K562 (cell line): ENCODE data around the gene IFTAP. TPM values are rescaled to one million over a fixed set of nuclear protein-coding genes. Genes with fewer than 3 reads are reported as not detected.

Source experiments
- ASH1L ChIP-seq: fragments of 450-650 bp; IDR thresholded peaks from 2 replicates; pipeline ENCODE4 v1.6.1; 2018; ENCODE audit warnings: borderline replicate concordance, mild to moderate bottlenecking, low read depth; ENCODE audit not compliant: partially characterized antibody
- ATF7 ChIP-seq: fragments of 450-650 bp; IDR thresholded peaks from 2 replicates; pipeline ENCODE4 v1.7.1; 2014; ENCODE audit warnings: mild to moderate bottlenecking, moderate library complexity
- BACH1 ChIP-seq: fragments of 200-800 bp; sonication (Bioruptor generic); IDR thresholded peaks from 2 replicates; pipeline ENCODE4 v1.6.1; 2016; ENCODE audit warnings: missing genetic modification characterization, missing compliant biosample characterization
- CREB3L1 ChIP-seq: fragments of 450-650 bp; IDR thresholded peaks from 2 replicates; pipeline ENCODE4 v1.6.1; 2014; ENCODE audit warnings: low read depth, mild to moderate bottlenecking, moderate library complexity, borderline replicate concordance
- CREBBP ChIP-seq: IDR thresholded peaks from one replicate; pipeline ENCODE4 v1.6.1; 2012; ENCODE audit warnings: low read depth, mild to moderate bottlenecking, control low read depth, inconsistent platforms, low read length
- CXXC5 ChIP-seq: fragments of 250-450 bp; sonication (Bioruptor Pico); IDR thresholded peaks from 2 replicates; pipeline ENCODE4 v1.8.0; 2022; ENCODE audit warnings: inconsistent platforms, mild to moderate bottlenecking, moderate library complexity
- DACH1 ChIP-seq: fragments of 450-650 bp; IDR thresholded peaks from 2 replicates; pipeline ENCODE4 v1.6.1; 2018; ENCODE audit not compliant: partially characterized antibody
- FOSL1 ChIP-seq: fragments of 200-800 bp; sonication (Bioruptor generic); conservative IDR thresholded peaks from 2 replicates; pipeline ENCODE4 v1.6.1; 2016; ENCODE audit warnings: missing genetic modification characterization, missing compliant biosample characterization
- GTF2F1 ChIP-seq: IDR thresholded peaks from 2 replicates; pipeline ENCODE4 v1.6.1; 2011; ENCODE audit warnings: low read depth, low read length, improper control_type of control experiment
- HCFC1 ChIP-seq: IDR thresholded peaks from 2 replicates; pipeline ENCODE4 v1.6.1; 2012; ENCODE audit warnings: low read depth, low read length, improper control_type of control experiment
- JUN ChIP-seq, 2 experiments: sonication (generic) in 1 of 2; formaldehyde crosslinking in 1 of 2; IDR thresholded peaks; 2 replicates each; pipeline versions ENCODE4 v1.6.1 to v1.8.0; 2012 to 2022; ENCODE audit warnings: borderline replicate concordance in 2 of 2, mild to moderate bottlenecking in 2 of 2, improper control_type of control experiment in 1 of 2, low read depth in 1 of 2, low read length in 1 of 2, missing genetic modification reagents in 1 of 2
- JUND ChIP-seq, 2 experiments: IDR thresholded peaks; 2 replicates in 1 of 2; 3 replicates in 1 of 2; pipeline ENCODE4 v1.6.1; 2011; ENCODE audit warnings: borderline replicate concordance in 2 of 2, low read depth in 2 of 2, low read length in 2 of 2, improper control_type of control experiment in 1 of 2, missing biosample characterization in 1 of 2, missing genetic modification characterization in 1 of 2, missing genetic modification reagents in 1 of 2
- MECOM ChIP-seq: fragments of 250-450 bp; sonication (Bioruptor Pico); IDR thresholded peaks from 2 replicates; pipeline ENCODE4 v1.8.0; 2022; ENCODE audit warnings: inconsistent platforms
- NFE2 ChIP-seq: IDR thresholded peaks from 2 replicates; pipeline ENCODE4 v1.6.1; 2014; ENCODE audit warnings: antibody characterized with exemption, low read depth
- NR1H2 ChIP-seq: sonication (generic); formaldehyde crosslinking; IDR thresholded peaks from 2 replicates; pipeline ENCODE4 v1.4.0; 2020; ENCODE audit warnings: mild to moderate bottlenecking, missing genetic modification reagents
- RFX1 ChIP-seq: fragments of 450-650 bp; IDR thresholded peaks from 2 replicates; pipeline ENCODE4 v1.6.1; 2016; ENCODE audit warnings: mild to moderate bottlenecking, moderate library complexity
- TAF7 ChIP-seq: fragments of 450-650 bp; IDR thresholded peaks from 2 replicates; pipeline ENCODE4 v1.6.1; 2016; ENCODE audit warnings: missing genetic modification characterization, missing compliant biosample characterization
- ZNF239 ChIP-seq: fragments of 250-450 bp; sonication (Bioruptor Pico); IDR thresholded peaks from 2 replicates; pipeline ENCODE4 v1.4.0; 2020; ENCODE audit warnings: mild to moderate bottlenecking
- ZZZ3 ChIP-seq: fragments of 450-650 bp; IDR thresholded peaks from 2 replicates; pipeline ENCODE4 v1.6.1; 2016; ENCODE audit warnings: antibody characterized with exemption, mild to moderate bottlenecking, moderate library complexity
- polyA plus RNA-seq, 8 experiments: library from polyadenylated mRNA; depleted of rRNA in 4 of 8; stranded (reverse) in 5 of 8; unstranded in 3 of 8; fragments of >200 nt; fragmentation: Nextera tagmentation in 2 of 8; fragmentation: Illumina TruSeq in 1 of 8; extraction: Ambion mirVana in 2 of 8; extraction: Trizol in 1 of 8; gene quantifications; 2 replicates each; pipeline versions ENCODE4 v1.2.1 to v1.2.3, GENCODE V29; 2011 to 2014; ENCODE audit warnings: inconsistent platforms in 1 of 8, missing spikeins in 1 of 8
- total RNA-seq, 7 experiments: library from RNA; depleted of rRNA in 6 of 7; stranded (reverse); fragments of >200 nt in 6 of 7; fragmentation: Illumina TruSeq in 2 of 7; extraction: Trizol in 2 of 7; gene quantifications; 2 replicates each; pipeline versions ENCODE4 v1.2.1 to v1.2.3, GENCODE V29; 2011 to 2021; ENCODE audit warnings: low replicate concordance in 1 of 7
- TF ChIP-seq, protein P1 (sequence below): sonication (generic); formaldehyde crosslinking; IDR thresholded peaks from 2 replicates; pipeline ENCODE4 v1.8.0; 2022; ENCODE audit warnings: missing genetic modification reagents, mild to moderate bottlenecking, borderline replicate concordance
- TF ChIP-seq, protein P2 (sequence below), 3 experiments: fragments of 200-800 bp in 1 of 3; fragments of 250-450 bp in 1 of 3; fragments of 450-650 bp in 1 of 3; sonication (Bioruptor Pico) in 1 of 3; sonication (Bioruptor generic) in 1 of 3; formaldehyde crosslinking in 1 of 3; IDR thresholded peaks; 2 replicates each; pipeline versions ENCODE4 v1.6.1 to v1.8.0; 2016 to 2022; ENCODE audit warnings: mild to moderate bottlenecking in 2 of 3, missing genetic modification characterization in 2 of 3, missing compliant biosample characterization in 1 of 3, moderate library complexity in 1 of 3

The IFTAP gene
- total and polyA plus RNA-seq, 9 of the 15 experiments (the other 6 are each of a cell fraction or from before 2014, with no cell fraction given) = 9.2 to 30.0 (median 17.0) TPM

- peak; percentile 85 for TF ChIP-seq CREB3L1
- TF ChIP-seq, protein P1, sequence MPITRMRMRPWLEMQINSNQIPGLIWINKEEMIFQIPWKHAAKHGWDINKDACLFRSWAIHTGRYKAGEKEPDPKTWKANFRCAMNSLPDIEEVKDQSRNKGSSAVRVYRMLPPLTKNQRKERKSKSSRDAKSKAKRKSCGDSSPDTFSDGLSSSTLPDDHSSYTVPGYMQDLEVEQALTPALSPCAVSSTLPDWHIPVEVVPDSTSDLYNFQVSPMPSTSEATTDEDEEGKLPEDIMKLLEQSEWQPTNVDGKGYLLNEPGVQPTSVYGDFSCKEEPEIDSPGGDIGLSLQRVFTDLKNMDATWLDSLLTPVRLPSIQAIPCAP (CRISPR knock-in tag) = no peak
- TF ChIP-seq TAF7 (tag) = peak; percentile 28; the same call in 1 of the 2 replicates
- TF ChIP-seq ATF7 = peak; percentile 51
- 0 out of 2 replicates have a peak, but pooled peaks have one; percentile 12 for TF ChIP-seq MECOM (CRISPR knock-in tag)
- peak; percentile 72 for TF ChIP-seq NFE2
- TF ChIP-seq FOSL1 (tag) = 0 out of 2 replicates have a peak, but pooled peaks have one; percentile 42
- no peak for TF ChIP-seq JUN (IDR thresholded peaks at IDR 0.05; ENCODE audit: borderline replicate concordance, low read depth, low read length)
- no peak for TF ChIP-seq JUN (CRISPR knock-in tag; IDR thresholded peaks at IDR 0.05; ENCODE audit: borderline replicate concordance)
- TF ChIP-seq RFX1 = peak; percentile 71
- TF ChIP-seq HCFC1 = peak; percentile 98
- peak; percentile 53; the same call in 1 of the 2 replicates for TF ChIP-seq ZZZ3
- TF ChIP-seq, protein P2, sequence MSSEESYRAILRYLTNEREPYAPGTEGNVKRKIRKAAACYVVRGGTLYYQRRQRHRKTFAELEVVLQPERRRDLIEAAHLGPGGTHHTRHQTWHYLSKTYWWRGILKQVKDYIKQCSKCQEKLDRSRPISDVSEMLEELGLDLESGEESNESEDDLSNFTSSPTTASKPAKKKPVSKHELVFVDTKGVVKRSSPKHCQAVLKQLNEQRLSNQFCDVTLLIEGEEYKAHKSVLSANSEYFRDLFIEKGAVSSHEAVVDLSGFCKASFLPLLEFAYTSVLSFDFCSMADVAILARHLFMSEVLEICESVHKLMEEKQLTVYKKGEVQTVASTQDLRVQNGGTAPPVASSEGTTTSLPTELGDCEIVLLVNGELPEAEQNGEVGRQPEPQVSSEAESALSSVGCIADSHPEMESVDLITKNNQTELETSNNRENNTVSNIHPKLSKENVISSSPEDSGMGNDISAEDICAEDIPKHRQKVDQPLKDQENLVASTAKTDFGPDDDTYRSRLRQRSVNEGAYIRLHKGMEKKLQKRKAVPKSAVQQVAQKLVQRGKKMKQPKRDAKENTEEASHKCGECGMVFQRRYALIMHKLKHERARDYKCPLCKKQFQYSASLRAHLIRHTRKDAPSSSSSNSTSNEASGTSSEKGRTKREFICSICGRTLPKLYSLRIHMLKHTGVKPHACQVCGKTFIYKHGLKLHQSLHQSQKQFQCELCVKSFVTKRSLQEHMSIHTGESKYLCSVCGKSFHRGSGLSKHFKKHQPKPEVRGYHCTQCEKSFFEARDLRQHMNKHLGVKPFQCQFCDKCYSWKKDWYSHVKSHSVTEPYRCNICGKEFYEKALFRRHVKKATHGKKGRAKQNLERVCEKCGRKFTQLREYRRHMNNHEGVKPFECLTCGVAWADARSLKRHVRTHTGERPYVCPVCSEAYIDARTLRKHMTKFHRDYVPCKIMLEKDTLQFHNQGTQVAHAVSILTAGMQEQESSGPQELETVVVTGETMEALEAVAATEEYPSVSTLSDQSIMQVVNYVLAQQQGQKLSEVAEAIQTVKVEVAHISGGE (CRISPR knock-in tag; IDR thresholded peaks at IDR 0.05) = peak; percentile 94 to 99 (median 99)
- TF ChIP-seq DACH1 = no peak
- no peak for TF ChIP-seq NR1H2 (CRISPR knock-in tag)
- no peak for TF ChIP-seq GTF2F1
- TF ChIP-seq CREBBP = no peak
- TF ChIP-seq ASH1L = peak; percentile 61
- peak; percentile 47; the same call in 1 of the 2 replicates for TF ChIP-seq ZNF239 (CRISPR knock-in tag)
- peak; percentile 58 for TF ChIP-seq CXXC5 (CRISPR knock-in tag)
- TF ChIP-seq BACH1 (tag) = peak; percentile 60; the same call in 1 of the 2 replicates
- peak; percentile 52; the same call in 1 of the 2 replicates for TF ChIP-seq JUND (IDR thresholded peaks at IDR 0.05; ENCODE audit: borderline replicate concordance, low read depth, low read length)
- TF ChIP-seq JUND (tag; IDR thresholded peaks at IDR 0.05; ENCODE audit: borderline replicate concordance, low read depth, low read length) = peak; percentile 29; the same call in 2 of the 3 replicates
Measured at GRCh38 chr11:36594316-36594989, at the start of gene IFTAP (continued).
